NOMO-1 treated with DMSO at 0.1 percent for 48 hours (cell line): ENCODE results near the gene TMCC1.

ENCODE experiments used
- DNase-seq: peaks from one replicate; lab custom pipeline; 2025; ENCODE audit not compliant: unreplicated experiment; lab: John Stamatoyannopoulos, UW

TMCC1 gene

GRCh38 chr3:129837065-129837642, 56.4 kb downstream of the TMCC1 start:
- DNase-seq = no peak

GRCh38 chr3:129836381-129837064, 57.0 kb downstream of the TMCC1 start:
- no peak for DNase-seq

- no peak for DNase-seq
Measured at GRCh38 chr3:129835198-129835597, 58.3 kb downstream of the TMCC1 start.

DNA sequence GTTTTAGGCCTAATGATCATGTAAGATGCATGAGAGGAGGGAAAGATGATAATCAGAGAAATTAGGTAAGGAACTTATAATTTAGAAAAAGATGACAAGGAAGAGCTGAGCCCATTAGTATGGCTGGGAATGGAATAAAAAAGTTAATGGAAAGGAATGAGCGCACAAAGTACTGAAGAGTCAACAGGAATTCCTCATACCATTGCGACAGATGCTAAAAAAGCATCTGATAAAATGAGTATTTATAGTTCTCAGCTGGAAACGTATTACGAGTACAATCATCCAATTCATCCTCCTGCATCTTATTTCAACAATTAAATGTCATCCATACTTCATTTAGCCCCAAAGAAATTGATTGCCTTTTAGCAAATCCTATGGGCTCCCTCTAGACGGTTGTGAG, 58.9 kb downstream of the TMCC1 start:
- DNase-seq = no peak

- peak; percentile 10 for DNase-seq
Measured at GRCh38 chr3:129831942-129832341, 61.6 kb downstream of the TMCC1 start.

DNA sequence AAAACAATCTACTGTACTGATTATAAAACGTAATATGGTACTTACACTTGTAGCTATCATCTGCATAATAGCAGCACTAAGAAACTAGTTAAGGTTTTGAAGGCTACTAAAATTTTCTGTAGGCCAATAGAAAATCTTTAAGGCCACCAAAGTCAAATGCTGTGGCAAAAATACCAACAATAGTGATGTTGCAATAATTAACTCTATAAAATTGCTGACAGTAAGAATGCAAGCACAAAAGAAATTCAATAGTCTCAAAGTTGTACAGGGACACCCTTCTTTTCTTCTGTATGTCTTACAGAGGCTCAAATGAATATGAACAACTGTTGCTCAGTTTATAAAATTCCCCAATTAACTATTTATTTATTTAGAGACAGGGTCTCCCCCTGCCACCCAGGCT, 62.0 kb downstream of the TMCC1 start:
- DNase-seq = no peak

DNA sequence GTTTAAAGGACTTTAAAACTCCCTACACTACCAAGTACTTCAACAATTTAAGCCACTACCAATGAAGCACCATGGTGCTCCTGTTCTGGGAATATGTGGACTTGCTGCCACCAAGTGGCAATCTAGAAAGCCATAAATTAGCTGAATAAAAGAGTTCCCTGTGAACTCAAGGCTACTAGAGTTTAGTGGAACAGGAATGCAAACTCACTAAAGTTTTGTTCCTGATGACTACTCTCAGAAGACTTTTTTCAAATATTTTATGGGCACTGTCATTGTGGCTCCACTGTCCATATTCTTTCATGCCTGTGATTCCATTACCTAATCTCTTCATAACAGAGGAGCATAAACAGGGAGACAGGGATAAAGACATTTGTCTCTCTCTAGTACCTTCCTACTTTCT, 63.9 kb downstream of the TMCC1 start:
- peak; percentile 80 for DNase-seq

DNA sequence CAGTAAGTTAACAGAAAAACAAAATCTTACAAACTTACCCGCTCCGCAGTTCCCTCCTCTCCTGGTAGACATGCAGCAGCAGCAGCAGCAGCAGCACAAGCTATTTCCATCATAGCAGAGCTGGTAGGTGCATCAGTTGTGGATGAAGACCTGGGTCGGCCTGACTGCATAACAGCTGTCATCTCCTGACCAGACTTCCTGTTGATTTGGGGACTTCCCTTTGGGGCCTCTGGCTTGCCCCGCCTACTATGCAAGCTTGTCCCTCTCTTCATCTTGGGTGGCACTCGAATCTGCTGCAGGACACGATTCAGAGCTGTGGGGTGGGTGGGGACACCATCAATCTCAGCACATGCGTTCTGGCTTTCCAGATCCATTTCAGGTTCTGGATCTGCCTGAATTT, 65.7 kb downstream of the TMCC1 start:
- peak; percentile 59 for DNase-seq

- DNase-seq = peak; percentile 57
Measured at GRCh38 chr3:129824926-129825541, 68.5 kb downstream of the TMCC1 start.

DNA sequence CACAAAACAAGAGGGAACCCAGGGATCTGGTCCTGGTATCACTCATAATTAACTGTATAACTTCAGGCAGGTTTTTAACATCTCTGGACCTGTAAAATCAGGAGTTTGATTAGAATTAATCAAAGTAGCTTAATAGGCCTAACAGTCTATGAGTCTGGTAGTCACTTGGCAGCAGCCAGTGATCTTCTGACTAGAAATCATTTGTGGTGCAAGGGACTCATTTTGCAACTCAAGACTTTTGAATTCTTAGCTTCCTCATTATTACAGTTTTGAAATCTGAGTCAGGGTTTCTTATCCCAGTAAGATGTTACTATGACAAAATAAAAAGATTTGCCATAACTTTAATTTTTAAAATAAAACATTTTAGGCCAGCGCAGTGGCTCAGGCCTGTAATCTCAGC, 70.8 kb downstream of the TMCC1 start:
- peak; percentile 86 for DNase-seq

DNA sequence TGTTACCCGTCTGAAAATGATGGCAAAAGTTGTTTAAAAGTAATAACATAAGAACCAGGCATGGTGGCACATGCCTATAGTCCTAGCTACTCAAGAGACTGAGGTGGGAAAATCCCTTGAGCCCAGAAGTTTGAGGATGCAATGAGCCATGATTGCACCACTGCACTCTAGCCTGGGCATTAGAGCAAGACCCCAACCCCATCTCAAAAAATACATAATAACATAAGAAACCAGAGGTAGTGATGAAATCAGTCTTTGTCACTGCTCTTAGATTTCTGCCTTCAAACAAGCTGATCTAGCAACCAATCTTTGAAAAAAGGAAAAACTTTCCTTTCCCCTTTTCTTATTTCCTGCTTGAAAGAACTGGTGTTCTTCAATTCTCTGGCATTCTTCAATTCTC, 71.3 kb downstream of the TMCC1 start:
- peak; percentile 11 for DNase-seq

- DNase-seq = no peak
Measured at GRCh38 chr3:129820587-129820986, 72.9 kb downstream of the TMCC1 start.

DNA sequence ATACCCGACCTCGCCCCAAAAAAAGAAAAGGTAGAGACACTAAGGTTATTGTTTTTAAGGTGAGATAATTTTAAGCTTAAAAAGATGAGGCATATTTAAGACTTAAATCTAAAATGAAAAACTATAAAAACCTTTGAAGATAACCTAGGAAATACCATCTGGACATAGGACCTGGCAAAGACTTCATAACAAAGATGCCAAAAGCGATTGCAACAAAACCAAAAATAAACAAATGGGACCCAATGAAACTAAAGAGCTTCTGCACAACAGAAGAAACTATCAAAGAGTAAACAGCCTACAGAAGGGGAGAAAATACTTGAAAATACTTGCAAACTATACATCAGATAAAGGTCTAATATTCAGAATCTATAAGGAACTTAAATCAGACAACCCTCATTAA, 80.9 kb downstream of the TMCC1 start:
- DNase-seq = no peak

DNA sequence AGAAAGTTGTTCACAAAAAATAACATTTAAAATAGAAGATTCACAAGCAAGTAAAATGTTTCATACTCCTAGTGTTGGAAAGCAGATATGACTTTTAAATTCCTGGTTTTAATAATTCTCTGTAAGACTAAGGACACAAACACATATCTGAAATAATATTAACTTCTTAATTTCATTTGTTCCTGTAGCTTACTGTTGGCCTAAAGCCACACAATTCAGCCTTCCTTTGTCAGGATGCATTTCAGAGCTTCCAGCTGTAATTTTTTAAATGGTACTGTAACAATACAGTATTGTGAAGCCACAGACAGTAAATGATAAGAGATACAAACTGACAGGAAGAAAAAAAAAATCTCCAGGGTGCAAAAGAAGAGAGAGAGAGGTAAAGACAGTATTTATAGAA, 84.2 kb downstream of the TMCC1 start:
- no peak for DNase-seq

GRCh38 chr3:129796146-129796545, 97.4 kb downstream of the TMCC1 start:
- no peak for DNase-seq

DNA sequence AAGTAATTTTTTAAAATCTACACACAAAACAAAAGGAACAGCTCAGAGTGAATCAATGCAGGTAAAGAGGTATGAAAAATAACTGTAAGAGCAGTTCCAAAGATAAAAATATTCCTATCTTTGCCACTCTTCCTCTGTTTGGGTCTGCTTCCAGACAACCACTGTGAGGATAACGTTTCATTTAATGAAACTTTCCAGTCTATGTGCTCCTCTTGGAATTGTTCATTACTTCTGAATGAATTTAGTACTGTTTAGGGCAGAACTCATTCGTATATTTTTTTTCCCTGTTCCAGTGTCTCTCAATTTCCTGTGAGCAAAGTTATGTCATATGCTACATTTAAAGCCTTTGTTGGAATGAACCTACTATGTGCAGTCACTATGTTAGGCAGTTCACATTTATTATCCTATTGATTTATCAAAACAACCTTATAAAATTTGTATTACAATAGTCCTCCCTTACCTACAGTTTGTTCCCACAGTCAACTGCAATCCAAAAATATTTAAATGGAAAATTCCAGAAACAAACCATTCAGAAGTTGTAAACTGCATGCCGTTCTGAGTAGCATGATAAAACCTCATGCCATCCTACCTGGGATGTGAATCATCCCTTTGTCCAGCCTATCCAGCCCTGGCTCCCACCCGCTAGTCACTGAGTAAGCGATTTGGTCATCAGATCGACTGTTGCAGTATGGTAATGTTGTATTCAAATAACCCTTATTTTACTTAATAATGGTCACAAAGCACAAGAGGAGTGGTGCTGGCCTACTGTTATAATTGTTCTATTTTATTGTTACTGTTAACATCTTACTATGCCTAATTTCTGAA, 98.1 kb downstream of the TMCC1 start:
- DNase-seq = no peak

- no peak for DNase-seq
Measured at GRCh38 chr3:129794311-129795185, 99.0 kb downstream of the TMCC1 start.

GRCh38 chr3:129793942-129794310, 99.6 kb downstream of the TMCC1 start:
- DNase-seq = peak; percentile 62

GRCh38 chr3:129793319-129793718, 100.2 kb downstream of the TMCC1 start:
- DNase-seq = peak; percentile 75

DNA sequence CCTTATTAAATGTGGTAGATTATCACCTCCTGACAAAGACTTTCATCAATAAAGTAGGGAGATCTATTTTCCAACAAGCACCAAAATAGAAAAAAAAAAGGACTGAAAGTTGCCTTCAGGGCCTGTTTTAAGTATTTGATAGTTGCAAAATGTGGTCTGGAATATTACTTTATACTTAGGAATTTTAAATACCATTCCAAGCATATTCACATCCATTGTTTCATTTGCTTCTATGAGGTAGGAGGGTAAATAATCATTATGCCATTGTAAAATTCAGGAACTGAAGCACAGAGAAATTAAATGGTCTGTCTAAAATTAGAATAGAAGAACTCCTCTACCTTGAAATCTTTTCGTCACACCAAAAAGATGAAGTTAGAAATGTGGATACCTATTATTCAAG, 110.0 kb downstream of the TMCC1 start:
- DNase-seq = no peak

- no peak for DNase-seq
Measured at GRCh38 chr3:129778871-129779270, 114.6 kb downstream of the TMCC1 start.
